Trophoblast cell (in vitro differentiated cells and primary cell): Measurements from ENCODE around the gene ABHD5.

Source experiments
- DNase-seq, 2 donors: peaks; one replicate each; pipeline ENCODE4 v3.0.0-alpha.2; 2016
- H2AFZ ChIP-seq: 2 replicates; pipeline ENCODE4 v1.6.1; 2013; ENCODE audit warnings: low read length, moderate library complexity, mild to moderate bottlenecking; ENCODE audit not compliant: insufficient read depth, poor library complexity
- H2AK5ac ChIP-seq: 2 replicates; pipeline ENCODE4 v1.6.1; 2013; ENCODE audit warnings: mild to moderate bottlenecking, low read length
- H2BK120ac ChIP-seq: 2 replicates; pipeline ENCODE4 v1.6.1; 2013; ENCODE audit warnings: low read length, mild to moderate bottlenecking, moderate library complexity; ENCODE audit not compliant: insufficient read depth, poor library complexity
- H2BK12ac ChIP-seq: 2 replicates; pipeline ENCODE4 v1.6.1; 2013; ENCODE audit warnings: mild to moderate bottlenecking, low read length, moderate library complexity
- H2BK5ac ChIP-seq: 2 replicates; pipeline ENCODE4 v1.6.1; 2013; ENCODE audit warnings: low read length, low read depth, moderate library complexity, mild to moderate bottlenecking; ENCODE audit not compliant: poor library complexity
- H3K14ac ChIP-seq: 2 replicates; pipeline ENCODE4 v1.6.1; 2013; ENCODE audit warnings: mild to moderate bottlenecking, low read length
- H3K18ac ChIP-seq: 2 replicates; pipeline ENCODE4 v1.6.1; 2013; ENCODE audit warnings: mild to moderate bottlenecking, low read length
- H3K23ac ChIP-seq: 2 replicates; pipeline ENCODE4 v1.6.1; 2013; ENCODE audit warnings: low read length
- H3K27ac ChIP-seq: 2 replicates; pipeline ENCODE4 v1.5.1; 2013; ENCODE audit warnings: low read depth, mild to moderate bottlenecking, inconsistent platforms, low read length, moderate library complexity
- H3K27me3 ChIP-seq: 2 replicates; pipeline ENCODE4 v1.6.1; 2013; ENCODE audit warnings: inconsistent platforms, mild to moderate bottlenecking, low read length, moderate library complexity; ENCODE audit not compliant: insufficient read depth
- H3K36me3 ChIP-seq, 2 experiments: 1 replicate in 1 of 2; 2 replicates in 1 of 2; pipeline ENCODE4 v1.6.1; 2013; ENCODE audit warnings: low read length in 2 of 2, mild to moderate bottlenecking in 2 of 2, moderate library complexity in 1 of 2; ENCODE audit not compliant: insufficient read depth in 2 of 2, control insufficient read depth in 1 of 2
- H3K4ac ChIP-seq: 2 replicates; pipeline ENCODE4 v1.6.1; 2013; ENCODE audit warnings: low read depth, mild to moderate bottlenecking, low read length, moderate library complexity
- H3K4me1 ChIP-seq, 2 experiments: 1 replicate in 1 of 2; 2 replicates in 1 of 2; pipeline ENCODE4 v1.6.1; 2013; ENCODE audit warnings: low read length in 2 of 2, mild to moderate bottlenecking in 2 of 2, moderate library complexity in 1 of 2; ENCODE audit not compliant: insufficient read depth in 2 of 2, control insufficient read depth in 1 of 2
- H3K4me2 ChIP-seq: 2 replicates; pipeline ENCODE4 v1.6.1; 2013; ENCODE audit warnings: inconsistent platforms, mild to moderate bottlenecking, low read length, moderate library complexity
- H3K4me3 ChIP-seq: 2 replicates; pipeline ENCODE4 v1.5.1; 2013; ENCODE audit warnings: mild to moderate bottlenecking, low read depth, low read length, inconsistent platforms
- H3K79me1 ChIP-seq: one replicate; pipeline ENCODE4 v1.6.1; 2013; ENCODE audit warnings: low read length
- H3K79me2 ChIP-seq: 2 replicates; pipeline ENCODE4 v1.6.1; 2013; ENCODE audit warnings: low read length, mild to moderate bottlenecking; ENCODE audit not compliant: control insufficient read depth, insufficient read depth, poor library complexity
- H3K9ac ChIP-seq: 2 replicates; pipeline ENCODE4 v1.6.1; 2013; ENCODE audit warnings: mild to moderate bottlenecking, low read length
- H3K9me3 ChIP-seq: 2 replicates; pipeline ENCODE4 v1.6.1; 2013; ENCODE audit warnings: low read depth, mild to moderate bottlenecking, control low read depth, inconsistent platforms, low read length; ENCODE audit not compliant: insufficient read depth
- H4K12ac ChIP-seq: 2 replicates; pipeline ENCODE4 v1.6.1; 2013; ENCODE audit warnings: low read depth, mild to moderate bottlenecking, low read length, moderate library complexity
- H4K8ac ChIP-seq: 2 replicates; pipeline ENCODE4 v1.6.1; 2013; ENCODE audit warnings: low read depth, mild to moderate bottlenecking, low read length, moderate library complexity
- H4K91ac ChIP-seq: one replicate; pipeline ENCODE4 v1.6.1; 2013; ENCODE audit warnings: low read depth, mild to moderate bottlenecking, low read length, moderate library complexity
- WGBS: extraction: QIAGEN DNeasy Blood & Tissue Kit; methylation state at CpG from one replicate; pipeline ENCODE4 v1.1.7; 2013; ENCODE audit warnings: missing lambda C conversion rate; ENCODE audit not compliant: insufficient read length, insufficient coverage; ENCODE audit errors: extremely low coverage; 5-methylcytosine and 5-hydroxymethylcytosine counted together

Gene ABHD5

DNA sequence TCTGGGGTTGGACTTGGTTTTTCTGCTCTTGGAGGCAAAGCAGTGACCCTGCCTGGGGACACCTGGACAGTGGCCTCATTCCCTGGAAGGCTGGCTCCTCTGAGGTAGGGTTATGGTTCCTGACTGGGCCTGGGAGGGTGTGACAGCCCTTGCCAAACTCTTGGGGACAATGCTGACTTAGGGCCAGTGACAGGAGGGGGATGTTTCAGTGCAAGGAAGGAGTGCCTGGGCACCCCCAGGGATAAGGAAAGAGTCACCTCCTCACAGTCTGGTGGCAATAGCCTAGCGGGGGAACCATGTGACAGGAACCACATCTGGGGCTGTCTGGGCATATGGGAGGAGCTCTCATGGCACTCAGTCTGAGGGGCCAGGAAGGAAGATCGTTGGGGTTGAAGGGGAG is 91.8 kb downstream of the ABHD5 start:
- H3K9ac ChIP-seq, result no peak overlapping the region
- H2BK12ac ChIP-seq, result no peak overlapping the region
- no peak overlapping the region for H3K4me2 ChIP-seq
- H4K91ac ChIP-seq, result no peak overlapping the region
- H3K27me3 ChIP-seq, result no peaks in the 10 kb centered on the region
- H3K18ac ChIP-seq, result no peak overlapping the region
- no peak overlapping the region for H4K12ac ChIP-seq
- no CpG with 5 or more reads among the region's 2 CpGs for WGBS
- H3K9me3 ChIP-seq, result no peaks in the 10 kb centered on the region
- H3K14ac ChIP-seq, result no peak overlapping the region
- H2AFZ ChIP-seq, result no peak overlapping the region
- H3K27ac ChIP-seq, result no peak overlapping the region
- H3K79me1 ChIP-seq, result no peaks in the 10 kb centered on the region
- no peak overlapping the region for H2AK5ac ChIP-seq
- no peak overlapping the region for H3K23ac ChIP-seq
- no peak for DNase-seq
- no peak overlapping the region for H2BK5ac ChIP-seq
- no peak overlapping the region for H2BK120ac ChIP-seq
- H3K4me3 ChIP-seq, result no peak overlapping the region
- H3K79me2 ChIP-seq, result no peaks in the 10 kb centered on the region
- no peaks in the 10 kb centered on the region for H3K36me3 ChIP-seq
- no peaks in the 10 kb centered on the region for H3K4me1 ChIP-seq
- no peak overlapping the region for H3K4ac ChIP-seq
- H4K8ac ChIP-seq, result no peak overlapping the region
